ENCODE data around the gene FEZF2. TPM values are rescaled to one million over a fixed set of nuclear protein-coding genes. Genes with fewer than 3 reads are reported as not detected.

FEZF2 gene
- total RNA-seq = not detected

DNA sequence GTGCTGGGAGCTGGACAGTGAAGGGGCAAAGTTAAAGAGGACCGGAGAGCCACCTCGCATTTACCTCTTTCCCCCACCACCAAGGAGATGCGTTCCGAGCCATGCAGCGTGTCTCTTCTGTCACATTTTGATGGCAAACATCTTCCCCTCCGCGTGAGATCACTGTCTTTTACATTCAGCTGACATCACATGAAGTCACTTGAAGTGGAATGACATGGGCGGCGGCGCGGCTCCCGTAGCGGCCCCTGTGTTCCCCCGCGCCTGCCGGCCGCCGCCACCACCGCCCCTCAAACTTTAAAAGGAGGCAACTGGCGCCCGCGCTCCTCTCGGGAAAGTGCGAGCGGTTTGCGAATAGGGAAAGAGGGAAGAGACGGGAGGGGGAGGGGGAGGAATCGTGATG lies at the start of gene FEZF2:
TSS of gene FEZF2 (minus strand) at position 336 of the 400 bp plus-strand sequence. CDS start 682 bp downstream, outside the sequence.
- Mint-ChIP-seq H3K27me3 (ENCODE audit: low read depth) (peaks cover 86% of the 10 kb centered on the region), H3K27ac (no peak within 1 kb of the TSS), H3K36me3 (ENCODE audit: low read depth) (no peaks in the 10 kb centered on the region), H3K4me1 (ENCODE audit: low read depth) (peaks cover 21% of the 10 kb centered on the region), H3K9me3 (no peaks in the 10 kb centered on the region), H3K4me3 (no peak within 1 kb of the TSS)
- CTCF ChIA-PET = no interaction called here
- DNase-seq = no peak
- intact Hi-C loops (cut with micrococcal nuclease) = no loop called here

DNA sequence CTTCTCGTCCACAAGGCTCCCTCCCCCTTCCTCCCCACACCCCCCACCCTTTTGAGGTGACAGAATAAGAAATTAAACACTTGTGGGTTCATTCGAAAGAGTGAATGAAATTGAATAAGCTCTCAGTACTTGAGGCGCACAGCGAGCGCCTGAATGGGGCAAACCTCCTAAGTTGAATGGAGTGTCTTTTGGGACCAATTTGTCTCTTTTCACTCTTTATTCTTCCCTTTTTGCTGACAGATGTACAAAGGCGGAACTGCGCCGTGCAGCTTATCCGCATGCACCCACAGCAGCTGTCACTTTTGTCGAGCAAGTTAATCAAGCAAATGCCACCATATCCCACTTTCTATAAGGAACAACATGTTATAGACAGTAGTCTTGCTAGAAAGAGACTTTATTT lies 47.9 kb upstream of the FEZF2 start:
- no peak overlapping the region for H3K4me3 Mint-ChIP-seq
- CTCF ChIA-PET = no interaction called here
- H3K27me3 Mint-ChIP-seq (ENCODE audit: low read depth) = peaks cover 11% of the 10 kb centered on the region
- DNase-seq = no peak
- no peaks in the 10 kb centered on the region for H3K9me3 Mint-ChIP-seq
- intact Hi-C loops (cut with micrococcal nuclease) = no loop called here
- H3K27ac Mint-ChIP-seq = no peak overlapping the region
- H3K36me3 Mint-ChIP-seq (ENCODE audit: low read depth) = no peaks in the 10 kb centered on the region
- H3K4me1 Mint-ChIP-seq (ENCODE audit: low read depth) = no peaks in the 10 kb centered on the region

DNA sequence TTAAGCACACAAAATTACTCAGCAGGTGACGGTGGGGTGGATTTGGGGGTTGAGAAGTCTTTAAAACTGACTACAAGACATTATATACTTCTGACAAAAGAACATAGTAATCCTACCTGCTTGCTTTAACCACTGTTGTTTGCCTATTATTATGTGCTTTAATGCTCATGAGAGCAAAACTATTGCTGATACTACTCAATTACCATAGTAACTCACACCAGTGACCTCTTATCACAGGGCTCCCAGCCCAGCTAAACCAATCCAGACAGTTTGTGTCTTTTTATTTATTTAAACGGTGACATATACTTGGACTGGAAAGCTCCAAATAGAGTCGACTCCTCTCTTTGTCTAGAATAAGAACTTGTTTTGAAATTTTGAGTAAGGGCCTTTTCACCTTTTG lies 42.8 kb upstream of the FEZF2 start:
- no peak overlapping the region for H3K27ac Mint-ChIP-seq
- CTCF ChIA-PET = no interaction called here
- intact Hi-C loops (cut with micrococcal nuclease) = no loop called here
- H3K4me1 Mint-ChIP-seq (ENCODE audit: low read depth) = no peaks in the 10 kb centered on the region
- H3K36me3 Mint-ChIP-seq (ENCODE audit: low read depth) = no peaks in the 10 kb centered on the region
- no peaks in the 10 kb centered on the region for H3K9me3 Mint-ChIP-seq
- no peak overlapping the region for H3K4me3 Mint-ChIP-seq
- no peak for DNase-seq
- H3K27me3 Mint-ChIP-seq (ENCODE audit: low read depth) = peaks cover 10% of the 10 kb centered on the region

DNA sequence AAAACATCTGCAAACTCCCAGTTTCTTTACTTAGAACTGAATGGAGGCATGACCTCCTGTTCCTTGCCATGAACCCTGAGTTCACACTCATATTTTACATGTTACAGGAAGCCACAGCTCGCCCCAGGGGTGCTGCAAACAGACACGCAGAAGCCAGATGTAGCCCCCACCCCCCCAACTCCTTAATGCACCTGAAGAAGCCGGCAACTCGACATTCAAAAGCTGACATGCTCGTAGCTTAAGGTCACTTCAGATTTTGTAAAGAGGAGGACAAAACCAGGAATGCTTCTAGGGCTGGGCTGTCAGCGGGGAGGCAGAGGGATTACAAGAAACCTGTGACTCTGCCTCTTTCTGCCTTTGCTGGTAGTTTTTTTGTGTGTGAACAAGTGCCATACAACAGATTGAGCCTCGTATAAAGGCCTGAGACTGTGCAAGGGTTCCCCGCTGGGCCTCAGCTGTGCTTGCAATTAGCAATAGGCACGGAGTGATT lies 42.0 kb upstream of the FEZF2 start:
- Mint-ChIP-seq H3K4me3 (no peak overlapping the region), H3K27ac (no peak overlapping the region), H3K4me1 (ENCODE audit: low read depth) (no peaks in the 10 kb centered on the region), H3K36me3 (ENCODE audit: low read depth) (no peaks in the 10 kb centered on the region), H3K9me3 (no peaks in the 10 kb centered on the region), H3K27me3 (ENCODE audit: low read depth) (peaks cover 10% of the 10 kb centered on the region)
- intact Hi-C loops (cut with micrococcal nuclease) = no loop called here
- no peak for DNase-seq
- CTCF ChIA-PET = no interaction called here

DNA sequence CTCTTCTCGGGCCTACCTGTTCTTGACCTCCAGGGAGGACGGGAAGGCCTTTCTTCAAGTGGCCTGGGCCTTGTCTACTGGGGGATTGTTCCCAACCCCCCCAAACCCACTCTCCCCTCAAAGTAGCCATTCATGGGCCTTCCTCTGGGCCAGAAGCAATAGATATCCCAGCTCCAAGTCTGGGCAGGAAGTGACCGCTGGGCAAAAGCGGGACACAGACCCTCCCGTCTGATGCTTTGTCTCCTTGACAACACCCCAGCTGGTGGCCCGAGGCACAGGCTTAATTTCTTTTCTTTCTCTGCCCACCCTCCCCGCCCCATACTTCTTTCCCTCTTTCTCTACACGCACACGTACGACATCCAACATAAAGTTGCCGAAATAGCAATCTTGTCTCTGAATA lies 41.4 kb upstream of the FEZF2 start:
- no peaks in the 10 kb centered on the region for H3K9me3 Mint-ChIP-seq
- no peak for DNase-seq
- H3K27ac Mint-ChIP-seq = no peak overlapping the region
- no peak overlapping the region for H3K4me3 Mint-ChIP-seq
- no peaks in the 10 kb centered on the region for H3K36me3 Mint-ChIP-seq (ENCODE audit: low read depth)
- CTCF ChIA-PET = no interaction called here
- no peaks in the 10 kb centered on the region for H3K4me1 Mint-ChIP-seq (ENCODE audit: low read depth)
- intact Hi-C loops (cut with micrococcal nuclease) = no loop called here
- peaks cover 7% of the 10 kb centered on the region for H3K27me3 Mint-ChIP-seq (ENCODE audit: low read depth)

DNA sequence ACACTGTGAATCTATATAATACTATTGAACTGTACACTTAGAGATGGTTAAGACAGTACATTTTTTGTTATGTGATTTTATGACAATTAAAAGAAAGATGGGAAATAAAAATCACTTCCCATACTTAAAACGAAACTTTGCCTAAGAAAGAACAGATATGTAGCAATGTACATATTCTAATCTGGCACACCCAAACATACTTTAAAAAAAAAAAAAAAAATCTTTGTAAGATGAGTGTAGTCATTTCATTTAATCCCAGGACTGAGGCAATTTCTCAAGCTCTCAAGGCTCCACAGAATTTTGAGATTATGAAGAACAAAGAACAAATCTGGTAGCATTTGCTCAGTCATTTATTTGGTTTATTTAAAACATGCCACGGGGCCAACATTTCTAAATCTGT lies 40.3 kb upstream of the FEZF2 start:
- CTCF ChIA-PET = no interaction called here
- intact Hi-C loops (cut with micrococcal nuclease) = no loop called here
- H3K4me3 Mint-ChIP-seq = no peak overlapping the region
- no peaks in the 10 kb centered on the region for H3K4me1 Mint-ChIP-seq (ENCODE audit: low read depth)
- no peak overlapping the region for H3K27ac Mint-ChIP-seq
- no peaks in the 10 kb centered on the region for H3K36me3 Mint-ChIP-seq (ENCODE audit: low read depth)
- H3K9me3 Mint-ChIP-seq = no peaks in the 10 kb centered on the region
- H3K27me3 Mint-ChIP-seq (ENCODE audit: low read depth) = peaks cover 5% of the 10 kb centered on the region
- no peak for DNase-seq

DNA sequence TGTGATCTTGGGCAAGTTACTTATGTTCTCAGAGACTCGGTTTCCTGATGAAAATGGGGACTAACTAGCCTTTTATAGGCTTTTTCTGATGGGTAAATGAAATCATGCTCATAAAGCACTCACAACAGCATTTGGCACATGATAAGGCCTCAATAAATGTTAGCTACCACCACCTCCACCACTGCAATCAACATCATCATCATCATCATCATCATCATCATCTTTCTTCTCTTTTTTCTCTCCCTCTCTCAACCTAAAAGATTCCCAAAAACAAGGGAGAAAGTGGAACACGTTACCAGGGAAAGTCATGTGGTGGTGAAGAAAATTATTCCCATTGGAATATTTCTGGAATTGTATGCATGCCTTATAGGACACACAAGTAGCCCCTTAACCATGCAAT lies 33.6 kb upstream of the FEZF2 start:
- no peak overlapping the region for H3K27ac Mint-ChIP-seq
- H3K4me3 Mint-ChIP-seq = no peak overlapping the region
- no peak for DNase-seq
- CTCF ChIA-PET = no interaction called here
- no peaks in the 10 kb centered on the region for H3K9me3 Mint-ChIP-seq
- no peaks in the 10 kb centered on the region for H3K27me3 Mint-ChIP-seq (ENCODE audit: low read depth)
- intact Hi-C loops (cut with micrococcal nuclease) = no loop called here
- no peaks in the 10 kb centered on the region for H3K36me3 Mint-ChIP-seq (ENCODE audit: low read depth)
- no peaks in the 10 kb centered on the region for H3K4me1 Mint-ChIP-seq (ENCODE audit: low read depth)

DNA sequence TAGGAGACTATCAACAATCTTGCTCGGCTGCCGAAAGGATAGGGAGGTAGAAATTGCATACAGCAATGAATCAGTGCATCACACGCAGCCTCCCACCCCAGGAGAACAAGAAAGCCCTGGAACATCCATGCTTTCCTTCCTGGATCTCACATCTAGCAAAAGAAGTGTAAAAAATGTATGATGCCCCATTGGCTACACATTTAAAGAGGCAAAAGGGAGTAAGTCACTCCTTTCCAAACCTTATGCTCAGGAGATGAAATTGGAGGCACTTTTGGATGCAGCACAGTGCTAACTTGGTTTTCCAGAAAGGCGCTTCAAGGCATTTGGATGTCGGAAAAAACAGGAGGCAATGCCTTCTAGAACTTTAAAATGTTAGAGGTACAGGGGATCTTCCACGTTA lies 32.2 kb upstream of the FEZF2 start:
- no peaks in the 10 kb centered on the region for H3K36me3 Mint-ChIP-seq (ENCODE audit: low read depth)
- intact Hi-C loops (cut with micrococcal nuclease) = no loop called here
- no peaks in the 10 kb centered on the region for H3K4me1 Mint-ChIP-seq (ENCODE audit: low read depth)
- CTCF ChIA-PET = no interaction called here
- H3K27ac Mint-ChIP-seq = no peak overlapping the region
- H3K27me3 Mint-ChIP-seq (ENCODE audit: low read depth) = no peaks in the 10 kb centered on the region
- no peaks in the 10 kb centered on the region for H3K9me3 Mint-ChIP-seq
- H3K4me3 Mint-ChIP-seq = no peak overlapping the region
- no peak for DNase-seq

DNA sequence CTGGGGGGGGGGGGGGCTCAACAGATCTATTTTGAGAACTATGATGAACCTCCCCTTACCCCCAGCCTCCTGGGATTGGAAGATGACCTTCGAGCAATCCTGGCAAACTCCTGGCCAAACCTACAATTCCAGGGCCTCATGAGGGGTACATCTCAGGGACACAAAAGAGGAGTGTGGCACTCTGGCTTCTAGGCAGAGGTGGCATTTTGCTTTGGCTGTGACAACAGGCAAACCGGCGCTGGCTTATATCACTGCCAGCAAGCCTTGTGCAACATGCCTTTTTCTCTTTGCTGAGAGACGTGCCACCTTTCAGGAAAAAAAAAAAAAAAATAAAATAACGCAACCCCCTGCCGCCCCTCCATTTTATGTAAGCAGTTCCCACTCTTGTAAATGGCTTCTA lies 31.8 kb upstream of the FEZF2 start:
- H3K27me3 Mint-ChIP-seq (ENCODE audit: low read depth) = no peaks in the 10 kb centered on the region
- DNase-seq = no peak

DNA sequence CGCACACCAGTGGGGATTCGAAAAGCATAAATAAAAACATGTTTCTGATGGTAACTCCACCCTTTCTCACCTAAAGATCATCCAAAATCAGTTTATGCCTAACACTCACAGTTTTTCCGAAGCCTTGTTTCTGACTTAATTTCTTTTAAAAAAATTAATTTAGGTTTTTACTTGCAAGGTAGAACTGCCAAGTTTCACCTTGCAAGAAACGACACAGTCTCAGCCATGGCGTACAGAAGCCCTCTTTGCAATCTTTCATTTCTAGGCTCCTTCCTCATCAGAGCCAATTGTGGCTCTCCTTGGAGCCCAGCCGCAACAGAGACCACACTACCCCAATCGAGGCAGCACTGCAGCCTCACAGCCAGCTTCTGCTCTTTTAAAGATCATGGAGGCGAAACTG lies 31.0 kb upstream of the FEZF2 start:
- Mint-ChIP-seq H3K27ac (no peak overlapping the region), H3K9me3 (no peaks in the 10 kb centered on the region), H3K4me3 (no peak overlapping the region), H3K27me3 (ENCODE audit: low read depth) (no peaks in the 10 kb centered on the region), H3K36me3 (ENCODE audit: low read depth) (no peaks in the 10 kb centered on the region), H3K4me1 (ENCODE audit: low read depth) (no peaks in the 10 kb centered on the region)
- CTCF ChIA-PET = no interaction called here
- no peak for DNase-seq
- intact Hi-C loops (cut with micrococcal nuclease) = no loop called here

More for the DNA sequence above, 31.8 kb upstream of the FEZF2 start:
- no peak overlapping the region for H3K4me3 Mint-ChIP-seq
- H3K9me3 Mint-ChIP-seq = no peaks in the 10 kb centered on the region
- intact Hi-C loops (cut with micrococcal nuclease) = no loop called here
- CTCF ChIA-PET = no interaction called here
- H3K36me3 Mint-ChIP-seq (ENCODE audit: low read depth) = no peaks in the 10 kb centered on the region
- H3K27ac Mint-ChIP-seq = no peak overlapping the region
- no peaks in the 10 kb centered on the region for H3K4me1 Mint-ChIP-seq (ENCODE audit: low read depth)

DNA sequence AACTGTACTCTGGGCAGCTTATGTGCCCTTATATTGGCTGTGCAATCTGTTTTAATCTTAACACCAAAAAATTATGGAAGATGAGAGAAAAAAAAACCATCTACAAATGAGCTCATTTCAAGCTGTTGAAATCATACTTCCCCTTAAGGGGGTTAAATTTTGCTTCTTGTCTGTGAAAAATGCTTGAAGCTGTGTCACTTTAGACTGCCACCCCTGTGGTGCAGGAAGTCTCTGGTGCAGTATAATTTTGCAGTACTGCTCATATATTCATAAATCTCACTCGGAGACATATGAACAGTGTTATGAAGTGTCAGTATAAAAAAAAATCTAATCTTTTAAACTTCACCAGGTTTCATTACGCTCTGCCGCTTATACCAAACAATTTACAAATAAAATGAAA lies 30.4 kb upstream of the FEZF2 start:
- Mint-ChIP-seq H3K9me3 (no peaks in the 10 kb centered on the region), H3K27ac (no peak overlapping the region), H3K4me3 (no peak overlapping the region), H3K36me3 (ENCODE audit: low read depth) (no peaks in the 10 kb centered on the region), H3K27me3 (ENCODE audit: low read depth) (no peaks in the 10 kb centered on the region), H3K4me1 (ENCODE audit: low read depth) (no peaks in the 10 kb centered on the region)
- DNase-seq = no peak
- intact Hi-C loops (cut with micrococcal nuclease) = no loop called here
- CTCF ChIA-PET = no interaction called here

DNA sequence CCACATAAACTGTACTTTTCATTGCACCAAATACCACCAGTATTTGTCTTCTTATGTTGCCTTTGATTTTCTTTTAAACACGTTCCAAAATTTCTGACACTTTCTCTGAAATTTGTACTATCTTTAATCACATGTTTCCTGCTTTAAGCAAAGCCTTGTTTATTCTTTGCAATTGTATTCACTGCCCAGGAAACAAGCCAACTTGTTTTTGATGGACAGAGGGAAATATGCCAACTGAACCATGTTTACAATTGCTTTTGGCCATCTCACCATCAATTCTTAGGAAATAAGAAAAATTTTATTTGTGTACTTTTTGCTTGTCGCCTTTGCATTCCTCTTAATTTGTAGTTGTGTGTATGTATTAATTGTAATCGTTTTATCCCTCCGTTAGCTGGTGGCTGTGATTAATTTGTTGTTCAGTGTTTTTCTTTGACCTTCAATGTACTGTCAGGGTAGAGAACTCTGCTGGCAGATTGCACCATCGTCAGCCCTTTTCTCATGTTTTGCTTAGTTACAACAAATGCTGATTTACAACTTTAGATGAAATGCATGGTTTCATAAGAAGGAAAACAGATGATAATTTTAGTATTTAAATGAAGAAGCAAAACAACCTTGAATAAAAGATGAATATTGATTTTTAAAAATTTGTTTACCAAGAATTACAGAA lies 19.4 kb upstream of the FEZF2 start:
- Mint-ChIP-seq H3K27ac (no peak overlapping the region), H3K4me1 (ENCODE audit: low read depth) (no peaks in the 10 kb centered on the region), H3K4me3 (no peak overlapping the region), H3K27me3 (ENCODE audit: low read depth) (peaks cover 31% of the 10 kb centered on the region), H3K36me3 (ENCODE audit: low read depth) (no peaks in the 10 kb centered on the region), H3K9me3 (peaks cover 2% of the 10 kb centered on the region)
- intact Hi-C loops (cut with micrococcal nuclease) = no loop called here
- no peak for DNase-seq
- CTCF ChIA-PET = no interaction called here

DNA sequence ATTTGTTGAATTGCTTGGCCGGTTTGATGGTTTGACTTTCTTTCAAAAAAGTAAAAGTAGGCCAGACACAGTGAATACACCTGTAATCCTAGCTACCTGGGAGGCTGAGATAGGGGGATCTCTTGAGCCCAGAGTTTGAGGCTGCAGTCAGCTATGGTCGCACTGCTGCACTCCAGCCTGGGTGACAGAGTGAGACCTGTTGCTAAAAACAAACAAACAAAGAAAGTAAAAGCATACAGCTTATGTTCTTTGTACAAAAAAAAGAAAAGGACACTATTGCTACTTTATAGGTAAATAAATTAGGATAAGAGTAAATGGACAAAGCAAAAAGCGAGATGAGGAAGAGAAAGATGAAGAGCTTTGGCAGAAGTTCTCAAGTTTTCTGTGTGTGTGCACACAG lies 13.9 kb upstream of the FEZF2 start:
- CTCF ChIA-PET = no interaction called here
- no peaks in the 10 kb centered on the region for H3K4me1 Mint-ChIP-seq (ENCODE audit: low read depth)

More for the DNA sequence above, 13.9 kb upstream of the FEZF2 start:
- intact Hi-C loops (cut with micrococcal nuclease) = no loop called here
- no peak for DNase-seq
- Mint-ChIP-seq H3K27me3 (ENCODE audit: low read depth) (peaks cover 28% of the 10 kb centered on the region), H3K36me3 (ENCODE audit: low read depth) (no peaks in the 10 kb centered on the region), H3K27ac (no peak overlapping the region), H3K4me3 (no peak overlapping the region), H3K9me3 (no peaks in the 10 kb centered on the region)
